Activated effector memory CD4-positive, alpha-beta T cell treated with Interleukin-2 at 50 U/mL for 16 hours (primary cell): Measurements from ENCODE around the gene PLP2.

Source experiments
- DNase-seq: peaks from one replicate; pipeline ENCODE4 v3.0.0-alpha.2; 2020

The PLP2 gene

GRCh38 chrX:49187526-49187925 lies 15.8 kb downstream of the PLP2 start:
- no peak for DNase-seq

GRCh38 chrX:49188468-49189076 lies 16.9 kb downstream of the PLP2 start:
- no peak for DNase-seq

GRCh38 chrX:49189606-49190005 lies 17.9 kb downstream of the PLP2 start:
- DNase-seq: no peak

- peak; percentile 78 for DNase-seq
Observed at GRCh38 chrX:49190821-49191573, 19.3 kb downstream of the PLP2 start.

- no peak for DNase-seq
Observed at GRCh38 chrX:49191574-49192011, 19.9 kb downstream of the PLP2 start.

- DNase-seq: no peak
Observed at GRCh38 chrX:49192722-49193328, 21.1 kb downstream of the PLP2 start.

- no peak for DNase-seq
Observed at GRCh38 chrX:49193542-49193964, 21.9 kb downstream of the PLP2 start.

GRCh38 chrX:49197543-49198087 lies 25.9 kb downstream of the PLP2 start:
- no peak for DNase-seq

- no peak for DNase-seq
Observed at GRCh38 chrX:49198540-49199314, 27.0 kb downstream of the PLP2 start.

- no peak for DNase-seq
Observed at GRCh38 chrX:49199315-49199595, 27.6 kb downstream of the PLP2 start.

- DNase-seq: peak; percentile 79
Observed at GRCh38 chrX:49199906-49200771, 28.4 kb downstream of the PLP2 start, which contains the start of gene SYP. Gene SYP, minus strand, starts transcription at chrX:49200193. Its CDS starts 7 bp downstream, at chrX:49200186.

GRCh38 chrX:49202022-49202421 lies 30.3 kb downstream of the PLP2 start:
- DNase-seq: no peak

- no peak for DNase-seq
Observed at GRCh38 chrX:49203536-49203935, 31.8 kb downstream of the PLP2 start.

GRCh38 chrX:49204017-49204416 lies 32.3 kb downstream of the PLP2 start:
- no peak for DNase-seq

- no peak for DNase-seq
Observed at GRCh38 chrX:49204709-49205108, 33.0 kb downstream of the PLP2 start.

GRCh38 chrX:49205443-49205842 lies 33.7 kb downstream of the PLP2 start:
- DNase-seq: no peak

GRCh38 chrX:49206543-49206942 lies 34.8 kb downstream of the PLP2 start:
- no peak for DNase-seq

- no peak for DNase-seq
Observed at GRCh38 chrX:49208399-49208798, 36.7 kb downstream of the PLP2 start.

GRCh38 chrX:49209434-49210251 lies 37.9 kb downstream of the PLP2 start:
- no peak for DNase-seq

- no peak for DNase-seq
Observed at GRCh38 chrX:49210406-49210805, 38.7 kb downstream of the PLP2 start.

- DNase-seq: no peak
Observed at GRCh38 chrX:49211074-49211473, 39.4 kb downstream of the PLP2 start.
